Breast epithelium (tissue), 3 donors: Measurements from ENCODE around the gene AP3S2.

ENCODE experiments used
- POLR2A ChIP-seq: fragments of 450-650 bp; IDR thresholded peaks from one replicate; pipeline ENCODE4 v1.6.1; 2016; ENCODE audit warnings: antibody characterized with exemption, mild to moderate bottlenecking, moderate library complexity
- POLR2AphosphoS5 ChIP-seq, 3 donors: sonication (generic); formaldehyde crosslinking; IDR thresholded peaks; one replicate each; pipeline ENCODE4 v1.6.1; 2017; ENCODE audit warnings: antibody characterized with exemption in 3 of 3

DNA sequence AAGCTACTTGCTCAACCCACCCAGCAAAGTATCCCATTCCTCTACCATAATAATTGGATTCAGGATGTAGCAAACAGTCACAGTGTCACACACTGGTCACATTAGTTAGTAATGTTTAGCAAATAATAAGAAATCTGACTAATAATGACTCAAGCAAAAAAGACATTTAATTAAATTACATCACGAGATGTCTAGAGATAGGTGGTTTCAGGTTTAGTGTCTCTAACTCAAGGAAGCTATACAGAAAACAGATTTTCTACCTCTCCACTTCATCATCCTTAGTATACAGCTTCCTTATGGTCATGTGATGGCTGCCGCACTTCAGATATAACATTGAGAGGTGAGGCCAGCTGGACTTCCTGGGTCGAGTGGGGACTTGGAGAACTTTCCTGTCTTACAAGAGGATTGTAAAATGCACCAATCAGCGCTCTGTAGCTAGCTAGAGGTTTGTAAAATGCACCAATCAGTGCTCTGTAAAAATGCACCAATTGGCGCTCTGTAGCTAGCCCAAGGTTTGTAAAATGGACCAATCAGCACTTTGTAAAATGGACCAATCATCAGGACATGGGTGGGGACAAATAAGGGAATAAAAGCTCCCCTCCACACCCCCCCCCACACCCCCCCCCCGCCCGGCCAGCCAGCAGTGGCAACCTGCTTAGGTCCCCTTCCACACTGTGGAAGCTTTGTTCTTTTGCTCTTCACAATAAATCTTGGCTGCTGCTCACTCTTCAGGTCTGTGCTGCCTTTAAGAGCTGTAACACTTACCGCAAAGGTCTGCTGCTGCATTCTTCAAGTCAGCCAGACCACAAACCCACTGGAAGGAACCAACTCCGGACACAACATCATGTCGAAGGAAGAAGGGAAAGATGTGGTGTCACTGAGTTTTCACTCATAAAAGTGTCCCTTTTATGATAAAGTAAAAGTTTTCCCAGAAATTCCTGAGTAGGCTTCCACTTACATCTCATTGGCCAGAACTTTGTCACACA is 43.9 kb upstream of the AP3S2 start:
- TF ChIP-seq POLR2AphosphoS5 (IDR thresholded peaks at IDR 0.05) = no peak
- TF ChIP-seq POLR2A = no peak
